Fibroblast of the aortic adventitia (primary cell): ENCODE results near the gene PLEKHM3. TPM values are rescaled to one million over a fixed set of nuclear protein-coding genes. Genes with fewer than 3 reads are reported as not detected.

ENCODE experiments used
- DNase-seq: peaks from one replicate; pipeline ENCODE4 v3.0.0-alpha.2; 2010; ENCODE audit warnings: low read depth
- H3K4me3 ChIP-seq: 2 replicates; pipeline ENCODE4 v1.5.1; 2011; ENCODE audit warnings: low read depth, mild to moderate bottlenecking, control low read depth, low read length, moderate library complexity
- CTCF ChIP-seq: IDR thresholded peaks from 2 replicates; pipeline ENCODE4 v1.5.1; 2011; ENCODE audit warnings: mild to moderate bottlenecking, low read length, control low read depth, inconsistent platforms; ENCODE audit not compliant: insufficient read depth
- total RNA-seq: library from RNA; depleted of rRNA; stranded (reverse); fragments of >200 nt; gene quantifications from 2 replicates; pipeline ENCODE4 v1.2.3, GENCODE V29; 2012; ENCODE audit warnings: low replicate concordance

PLEKHM3 gene
- total RNA-seq, 1 donor: 15.1 TPM

GRCh38 chr2:207928079-207928478 is 97.2 kb downstream of the PLEKHM3 start:
- peak; percentile 32 for DNase-seq
- TF ChIP-seq CTCF: no peak
- H3K4me3 ChIP-seq: no peak overlapping the region

GRCh38 chr2:207926989-207927300 is 98.4 kb downstream of the PLEKHM3 start:
- DNase-seq: no peak
- TF ChIP-seq CTCF: no peak
- H3K4me3 ChIP-seq: no peak overlapping the region

- TF ChIP-seq CTCF: no peak
- peak; percentile 80 for DNase-seq
- no peak overlapping the region for H3K4me3 ChIP-seq
Observed at GRCh38 chr2:207926133-207926988, 99.0 kb downstream of the PLEKHM3 start.

GRCh38 chr2:207925601-207926000 is 99.7 kb downstream of the PLEKHM3 start:
- DNase-seq: no peak

GRCh38 chr2:207921606-207922005 is 103.7 kb downstream of the PLEKHM3 start:
- DNase-seq: no peak
- no peak overlapping the region for H3K4me3 ChIP-seq
- no peak for TF ChIP-seq CTCF

More at GRCh38 chr2:207925601-207926000, 99.7 kb downstream of the PLEKHM3 start:
- no peak for TF ChIP-seq CTCF
- no peak overlapping the region for H3K4me3 ChIP-seq

- DNase-seq: no peak
- TF ChIP-seq CTCF: no peak
- no peak overlapping the region for H3K4me3 ChIP-seq
Observed at GRCh38 chr2:207920721-207921120, 104.6 kb downstream of the PLEKHM3 start.

GRCh38 chr2:207920321-207920720 is 105.0 kb downstream of the PLEKHM3 start:
- no peak for DNase-seq
- H3K4me3 ChIP-seq: no peak overlapping the region
- no peak for TF ChIP-seq CTCF
